ENCODE results near the gene TRPV4. TPM values are rescaled to one million over a fixed set of nuclear protein-coding genes. Genes with fewer than 3 reads are reported as not detected.

The TRPV4 gene
- total RNA-seq, 1 donor from 2014 or later: 0.56 TPM

GRCh38 chr12:109777544-109777943, 55.7 kb downstream of the TRPV4 start:
- Histone ChIP-seq H3K27me3 (no peaks in the 10 kb centered on the region), H3K79me2 (ENCODE audit: low read depth) (no peaks in the 10 kb centered on the region), H3K9me3 (ENCODE audit: low read depth) (no peaks in the 10 kb centered on the region), H2AFZ (replicated peaks) (peak overlapping the region; percentile 14), H3F3A (ENCODE audit: low read depth) (no peaks in the 10 kb centered on the region), H3K4me2 (no peak overlapping the region), H3K27ac (no peak overlapping the region), H4K20me1 (ENCODE audit: low read depth) (no peaks in the 10 kb centered on the region), H3K36me3 (no peaks in the 10 kb centered on the region), H3K4me3 (no peak overlapping the region), H3K9ac (no peak overlapping the region), H3K4me1 (no peaks in the 10 kb centered on the region)
- TF ChIP-seq EZH2phosphoT487 (IDR thresholded peaks at IDR 0.05): no peak
- TF ChIP-seq EZH2 (IDR thresholded peaks at IDR 0.05): no peak
- TF ChIP-seq, protein P1, sequence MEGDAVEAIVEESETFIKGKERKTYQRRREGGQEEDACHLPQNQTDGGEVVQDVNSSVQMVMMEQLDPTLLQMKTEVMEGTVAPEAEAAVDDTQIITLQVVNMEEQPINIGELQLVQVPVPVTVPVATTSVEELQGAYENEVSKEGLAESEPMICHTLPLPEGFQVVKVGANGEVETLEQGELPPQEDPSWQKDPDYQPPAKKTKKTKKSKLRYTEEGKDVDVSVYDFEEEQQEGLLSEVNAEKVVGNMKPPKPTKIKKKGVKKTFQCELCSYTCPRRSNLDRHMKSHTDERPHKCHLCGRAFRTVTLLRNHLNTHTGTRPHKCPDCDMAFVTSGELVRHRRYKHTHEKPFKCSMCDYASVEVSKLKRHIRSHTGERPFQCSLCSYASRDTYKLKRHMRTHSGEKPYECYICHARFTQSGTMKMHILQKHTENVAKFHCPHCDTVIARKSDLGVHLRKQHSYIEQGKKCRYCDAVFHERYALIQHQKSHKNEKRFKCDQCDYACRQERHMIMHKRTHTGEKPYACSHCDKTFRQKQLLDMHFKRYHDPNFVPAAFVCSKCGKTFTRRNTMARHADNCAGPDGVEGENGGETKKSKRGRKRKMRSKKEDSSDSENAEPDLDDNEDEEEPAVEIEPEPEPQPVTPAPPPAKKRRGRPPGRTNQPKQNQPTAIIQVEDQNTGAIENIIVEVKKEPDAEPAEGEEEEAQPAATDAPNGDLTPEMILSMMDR (IDR thresholded peaks at IDR 0.05): no peak
- no peak overlapping the region for H3K4me3 Mint-ChIP-seq
- H3K9me3 Mint-ChIP-seq: peaks cover 8% of the 10 kb centered on the region
- H3K27ac Mint-ChIP-seq: no peak overlapping the region
- no peak for DNase-seq (ENCODE audit: low spot score)
- peaks cover 4% of the 10 kb centered on the region for H3K27me3 Mint-ChIP-seq (ENCODE audit: insufficient read depth, low read depth)
- H3K4me1 Mint-ChIP-seq: peaks cover 7% of the 10 kb centered on the region
- H3K36me3 Mint-ChIP-seq: no peaks in the 10 kb centered on the region

GRCh38 chr12:109776624-109777023, 56.6 kb downstream of the TRPV4 start:
- no peaks in the 10 kb centered on the region for H3K4me1 ChIP-seq
- H3F3A ChIP-seq (ENCODE audit: low read depth): no peaks in the 10 kb centered on the region
- H3K9ac ChIP-seq: no peak overlapping the region
- Mint-ChIP-seq H3K27ac (no peak overlapping the region), H3K4me3 (no peak overlapping the region), H3K9me3 (peaks cover 8% of the 10 kb centered on the region), H3K36me3 (no peaks in the 10 kb centered on the region), H3K4me1 (peaks cover 7% of the 10 kb centered on the region), H3K27me3 (ENCODE audit: insufficient read depth, low read depth) (peaks cover 4% of the 10 kb centered on the region)
- no peak overlapping the region for H3K4me2 ChIP-seq
- no peaks in the 10 kb centered on the region for H3K79me2 ChIP-seq (ENCODE audit: low read depth)
- H3K27ac ChIP-seq: no peak overlapping the region
- no peak overlapping the region for H2AFZ ChIP-seq (replicated peaks)
- H3K27me3 ChIP-seq: no peaks in the 10 kb centered on the region
- TF ChIP-seq EZH2 (IDR thresholded peaks at IDR 0.05) (no peak), EZH2phosphoT487 (IDR thresholded peaks at IDR 0.05) (no peak)
- TF ChIP-seq, protein P1 (IDR thresholded peaks at IDR 0.05): no peak
- no peaks in the 10 kb centered on the region for H3K36me3 ChIP-seq
- H4K20me1 ChIP-seq (ENCODE audit: low read depth): no peaks in the 10 kb centered on the region
- DNase-seq (ENCODE audit: low spot score): no peak
- no peak overlapping the region for H3K4me3 ChIP-seq
- H3K9me3 ChIP-seq (ENCODE audit: low read depth): no peaks in the 10 kb centered on the region

GRCh38 chr12:109775172-109775881, 57.9 kb downstream of the TRPV4 start:
- Histone ChIP-seq H2AFZ (replicated peaks) (no peak overlapping the region), H3K9me3 (ENCODE audit: low read depth) (no peaks in the 10 kb centered on the region), H3K4me2 (no peak overlapping the region), H3K27me3 (no peaks in the 10 kb centered on the region), H3K4me3 (no peak overlapping the region), H3K4me1 (peaks cover 1% of the 10 kb centered on the region), H3F3A (ENCODE audit: low read depth) (no peaks in the 10 kb centered on the region), H4K20me1 (ENCODE audit: low read depth) (no peaks in the 10 kb centered on the region), H3K27ac (no peak overlapping the region), H3K9ac (no peak overlapping the region), H3K36me3 (no peaks in the 10 kb centered on the region), H3K79me2 (ENCODE audit: low read depth) (no peaks in the 10 kb centered on the region)
- Mint-ChIP-seq H3K27me3 (ENCODE audit: insufficient read depth, low read depth) (peaks cover 7% of the 10 kb centered on the region), H3K36me3 (no peaks in the 10 kb centered on the region), H3K9me3 (peaks cover 8% of the 10 kb centered on the region), H3K4me1 (peaks cover 7% of the 10 kb centered on the region), H3K4me3 (no peak overlapping the region), H3K27ac (no peak overlapping the region)
- peak; percentile 82 for DNase-seq (ENCODE audit: low spot score)
- no peak for TF ChIP-seq EZH2 (IDR thresholded peaks at IDR 0.05)
- TF ChIP-seq, protein P1 (IDR thresholded peaks at IDR 0.05): peak; percentile 96

Measured in neural progenitor cell (in vitro differentiated cells).